HepG2 (cell line): ENCODE data around the gene JMY. TPM values are rescaled to one million over a fixed set of nuclear protein-coding genes. Genes with fewer than 3 reads are reported as not detected.

Experiments
- ATAC-seq: fragments of 200-7000 bp; cut with Tn5 transposase; 3 replicates; pipeline ENCODE4 v1.9.1; 2020; ENCODE audit warnings: mild to moderate bottlenecking, moderate library complexity
- BruUV-seq: library from RNA; stranded (reverse); fragments of 400-500 nt; replicated peaks from 2 replicates; lab custom pipeline; 2021; lab: Mats Ljungman, UMichigan
- CTCF ChIA-PET: fragments of 300-600 bp; formaldehyde crosslinking; extraction: SDS; loops from one replicate; lab custom pipeline; 2021; ENCODE audit warnings: low total read pairs, inconsistent platforms, low intra/inter-chr PET ratio; lab: Yijun Ruan, JAX
- POLR2A ChIA-PET: fragments of 350-600 bp; sonication (Branson Sonifier 250); formaldehyde crosslinking; loops from one replicate; lab custom pipeline; 2020; ENCODE audit warnings: antibody characterized with exemption, inconsistent platforms; lab: Yijun Ruan, JAX
- DNase-seq: peaks from one replicate; pipeline ENCODE4 v3.0.0-alpha.2; 2015; ENCODE audit warnings: low spot score
- FAIRE-seq: peaks from 3 replicates; lab custom pipeline; 2011; peaks lifted over from hg19 to GRCh38; lab: Jason Lieb, UNC
- H2AFZ ChIP-seq: one replicate; pipeline ENCODE4 v1.6.1; 2011; ENCODE audit warnings: low read length, inconsistent platforms
- H3K27ac ChIP-seq: fragments of 300-600 bp; 3 replicates; pipeline ENCODE4 v1.8.0; 2011; ENCODE audit warnings: mixed run types, mild to moderate bottlenecking, mixed read lengths, low read length, inconsistent platforms; ENCODE audit not compliant: insufficient read depth; ENCODE audit errors: extremely low read length
- H3K27me3 ChIP-seq, 2 experiments: fragments of 200-600 bp in 1 of 2; 2 replicates in 1 of 2; 3 replicates in 1 of 2; pipeline versions ENCODE4 v1.6.0 to v1.8.0; 2011; ENCODE audit warnings: low read length in 2 of 2, mild to moderate bottlenecking in 2 of 2, moderate library complexity in 2 of 2, inconsistent platforms in 1 of 2; ENCODE audit not compliant: insufficient read depth in 2 of 2, control insufficient read depth in 1 of 2
- H3K36me3 ChIP-seq, 2 experiments: fragments of 200-600 bp in 1 of 2; replicated peaks in 1 of 2; 2 replicates in 1 of 2; 3 replicates in 1 of 2; pipeline versions ENCODE4 v1.5.1 to v1.8.0; 2011; ENCODE audit warnings: low read length in 2 of 2, inconsistent platforms in 1 of 2; ENCODE audit not compliant: insufficient read depth in 2 of 2, control insufficient read depth in 1 of 2
- H3K4me1 ChIP-seq: 2 replicates; pipeline ENCODE4 v1.5.1; 2012; ENCODE audit warnings: low read length, inconsistent platforms; ENCODE audit not compliant: insufficient read depth
- H3K4me2 ChIP-seq: 2 replicates; pipeline ENCODE4 v1.6.0; 2011; ENCODE audit warnings: low read depth, low read length, inconsistent platforms
- H3K4me3 ChIP-seq, 3 experiments: fragments of 200-600 bp in 1 of 3; sonication (generic), shearing (Covaris generic) in 1 of 3; replicated peaks in 1 of 3; 2 replicates each; pipeline ENCODE4 v1.5.1; 2011 to 2016; ENCODE audit warnings: low read length in 3 of 3, inconsistent platforms in 2 of 3, low read depth in 2 of 3, mild to moderate bottlenecking in 2 of 3, control low read depth in 1 of 3, mixed read lengths in 1 of 3; ENCODE audit not compliant: insufficient read depth in 1 of 3
- H3K79me2 ChIP-seq: one replicate; pipeline ENCODE4 v1.6.1; 2011; ENCODE audit warnings: low read length, inconsistent platforms; ENCODE audit not compliant: insufficient read depth
- H3K9ac ChIP-seq: 2 replicates; pipeline ENCODE4 v1.6.0; 2011; ENCODE audit warnings: mild to moderate bottlenecking, low read depth, low read length, inconsistent platforms; ENCODE audit not compliant: insufficient read depth
- H3K9me3 ChIP-seq: 2 replicates; pipeline ENCODE4 v1.5.1; 2012; ENCODE audit warnings: mild to moderate bottlenecking, low read length
- H4K20me1 ChIP-seq: 2 replicates; pipeline ENCODE4 v1.6.0; 2011; ENCODE audit warnings: inconsistent platforms, mild to moderate bottlenecking, low read length, moderate library complexity; ENCODE audit not compliant: insufficient read depth
- HCFC1 ChIP-seq: fragments of 150-350 bp; IDR thresholded peaks from 2 replicates; pipeline ENCODE4 v1.6.1; 2014; ENCODE audit warnings: low read depth, low read length
- HINFP ChIP-seq: sonication (generic); formaldehyde crosslinking; IDR thresholded peaks from 2 replicates; pipeline ENCODE4 v1.4.0; 2020; ENCODE audit warnings: low read depth, mild to moderate bottlenecking, missing genetic modification reagents
- HNRNPUL1 ChIP-seq: fragments of 200-400 bp; formaldehyde crosslinking; IDR thresholded peaks from 2 replicates; pipeline ENCODE4 v1.6.1; 2017; ENCODE audit warnings: low read depth, mild to moderate bottlenecking, low read length, moderate library complexity
- ZEB1 ChIP-seq: IDR thresholded peaks from 2 replicates; pipeline ENCODE4 v1.6.1; 2012; ENCODE audit warnings: mild to moderate bottlenecking, low read depth, inconsistent platforms; ENCODE audit not compliant: insufficient replicate concordance
- ZNF205 ChIP-seq: IDR thresholded peaks from 2 replicates; pipeline ENCODE4 v1.6.1; 2018; ENCODE audit warnings: missing biosample characterization, missing genetic modification reagents
- ZNF263 ChIP-seq: sonication (generic); formaldehyde crosslinking; IDR thresholded peaks from 2 replicates; pipeline ENCODE4 v1.4.0; 2020; ENCODE audit warnings: missing genetic modification reagents
- ZNF589 ChIP-seq: sonication (generic); formaldehyde crosslinking; conservative IDR thresholded peaks from 2 replicates; pipeline ENCODE4 v1.8.0; 2022; ENCODE audit warnings: mild to moderate bottlenecking, moderate library complexity, missing genetic modification reagents
- ZNF766 ChIP-seq: sonication (generic); formaldehyde crosslinking; IDR thresholded peaks from 2 replicates; pipeline ENCODE4 v1.5.0; 2020; ENCODE audit warnings: missing genetic modification reagents, borderline replicate concordance
- ZNF816 ChIP-seq: sonication (generic); formaldehyde crosslinking; IDR thresholded peaks from 2 replicates; pipeline ENCODE4 v1.8.0; 2022; ENCODE audit warnings: missing genetic modification reagents, mild to moderate bottlenecking, borderline replicate concordance
- ZSCAN21 ChIP-seq: sonication (generic); formaldehyde crosslinking; IDR thresholded peaks from 2 replicates; pipeline ENCODE4 v1.8.0; 2022; ENCODE audit warnings: mild to moderate bottlenecking, missing genetic modification reagents, moderate library complexity, borderline replicate concordance
- WGBS: methylation state at CpG from one replicate; pipeline ENCODE4 v1.1.6; 2017; ENCODE audit warnings: low lambda C conversion rate; 5-methylcytosine and 5-hydroxymethylcytosine counted together
- in situ Hi-C: cut with HindIII; loops from 2 replicates; pipeline ENCODE4 v1.10.0; 2017; ENCODE audit warnings: low pct_unique_long_range_greater_than_20kb; ENCODE audit not compliant: extremely low pct_ligation_motif_present
- intact Hi-C: fragments of 100-400 bp; cut with micrococcal nuclease; formaldehyde crosslinking; loops from one replicate; pipeline ENCODE4 v1.10.0; 2022; ENCODE audit not compliant: unreplicated experiment
- polyA plus RNA-seq, 8 experiments: library from polyadenylated mRNA; depleted of rRNA in 3 of 8; stranded (reverse) in 7 of 8; unstranded in 1 of 8; fragments of >200 nt; fragmentation: Illumina TruSeq in 4 of 8; extraction: Trizol in 4 of 8; gene quantifications; 2 replicates each; pipeline versions ENCODE4 v1.2.1 to v1.2.3, GENCODE V29; 2011 to 2016; ENCODE audit warnings: low read depth in 4 of 8, missing spikeins in 1 of 8, mixed read lengths in 1 of 8; ENCODE audit not compliant: insufficient read depth in 1 of 8
- total RNA-seq, 5 experiments: library from RNA; depleted of rRNA; stranded (reverse); fragments of >200 nt; fragmentation: Illumina TruSeq; extraction: Trizol; gene quantifications; 2 replicates each; pipeline ENCODE4 v1.2.3, GENCODE V29; 2016; ENCODE audit warnings: low read depth in 1 of 5

JMY gene
- total and polyA plus RNA-seq, 2 of the 13 experiments (the other 11 are each of a cell fraction or from before 2014, with no cell fraction given) = 4.0 to 4.2 TPM

- no TSS peak for BruUV-seq
- Histone ChIP-seq H3K4me2 (no peak overlapping the region), H3K4me3 (no peak overlapping the region), H3K27ac (no peak overlapping the region), H3K9me3 (no peaks in the 10 kb centered on the region), H2AFZ (no peak overlapping the region), H3K9ac (no peak overlapping the region), H3K4me1 (peaks cover 16% of the 10 kb centered on the region), H4K20me1 (peaks cover 25% of the 10 kb centered on the region; the same call in 1 of the 2 replicates), H3K79me2 (peaks cover 7% of the 10 kb centered on the region), H3K36me3 (no peaks in the 10 kb centered on the region), H3K27me3 (no peaks in the 10 kb centered on the region)
- in situ Hi-C loops = loop anchor here (25.0 kb wide), 1 partner anchor 199 kb away; no protein-coding TSS in a partner anchor
- ATAC-seq (no peak), DNase-seq (no peak), FAIRE-seq (no peak)
- TF ChIP-seq ZNF205 (CRISPR knock-in tag) (no peak), ZNF263 (CRISPR knock-in tag) (no peak), ZEB1 (no peak), HNRNPUL1 (no peak)
- intact Hi-C loops = no loop called here
- ChIA-PET POLR2A (no interaction called here), CTCF (no interaction called here)
- 97% methylated on average over 7 of the region's 7 CpGs for WGBS
Measured at GRCh38 chr5:79263290-79263689, 27.4 kb downstream of the JMY start.

- no peak overlapping the region for H3K4me2 ChIP-seq
- H3K9me3 ChIP-seq = no peaks in the 10 kb centered on the region
- intact Hi-C loops = no loop called here
- no peaks in the 10 kb centered on the region; a peak in 1 of 5 replicates for H3K36me3 ChIP-seq
- H3K27ac ChIP-seq = no peak overlapping the region
- no TSS peak for BruUV-seq
- H3K27me3 ChIP-seq = no peaks in the 10 kb centered on the region
- H2AFZ ChIP-seq = no peak overlapping the region
- DNase-seq = no peak
- no peak for ATAC-seq
- ChIA-PET CTCF (no interaction called here), POLR2A (no interaction called here)
- peaks cover 13% of the 10 kb centered on the region for H3K4me1 ChIP-seq
- peaks cover 10% of the 10 kb centered on the region for H3K79me2 ChIP-seq
- no peak for FAIRE-seq
- H4K20me1 ChIP-seq = peaks cover 24% of the 10 kb centered on the region
- in situ Hi-C loops = loop anchor here (25.0 kb wide), 1 partner anchor 195 kb away; no protein-coding TSS in a partner anchor
- TF ChIP-seq ZSCAN21 (CRISPR knock-in tag) (no peak), ZNF816 (CRISPR knock-in tag) (no peak), HINFP (CRISPR knock-in tag) (no peak), ZNF766 (CRISPR knock-in tag) (no peak), ZNF263 (CRISPR knock-in tag) (peak; percentile 70; the same call in 1 of the 2 replicates), HCFC1 (no peak), ZNF589 (CRISPR knock-in tag) (no peak)
- H3K4me3 ChIP-seq = no peak overlapping the region
- H3K9ac ChIP-seq = no peak overlapping the region
Measured at GRCh38 chr5:79267180-79267579, 31.2 kb downstream of the JMY start.
